Stimulated activated CD8-positive, alpha-beta memory T cell treated with anti-CD3 and anti-CD28 coated beads, Interleukin-12 subunit alpha, Interleukin-12 subunit beta, amount 100 ng/mL, for 4 hours (primary cell): Measurements from ENCODE around the gene ZNF419.
"Not testable (repeated sequence)": the region's sequence is repeated elsewhere in the genome, so short reads cannot be mapped to it uniquely, and the experiment has no call there.

Experiments used
- DNase-seq: peaks from one replicate; pipeline ENCODE4 v3.0.0-alpha.2; 2020; ENCODE audit warnings: low read depth

Gene ZNF419

DNA sequence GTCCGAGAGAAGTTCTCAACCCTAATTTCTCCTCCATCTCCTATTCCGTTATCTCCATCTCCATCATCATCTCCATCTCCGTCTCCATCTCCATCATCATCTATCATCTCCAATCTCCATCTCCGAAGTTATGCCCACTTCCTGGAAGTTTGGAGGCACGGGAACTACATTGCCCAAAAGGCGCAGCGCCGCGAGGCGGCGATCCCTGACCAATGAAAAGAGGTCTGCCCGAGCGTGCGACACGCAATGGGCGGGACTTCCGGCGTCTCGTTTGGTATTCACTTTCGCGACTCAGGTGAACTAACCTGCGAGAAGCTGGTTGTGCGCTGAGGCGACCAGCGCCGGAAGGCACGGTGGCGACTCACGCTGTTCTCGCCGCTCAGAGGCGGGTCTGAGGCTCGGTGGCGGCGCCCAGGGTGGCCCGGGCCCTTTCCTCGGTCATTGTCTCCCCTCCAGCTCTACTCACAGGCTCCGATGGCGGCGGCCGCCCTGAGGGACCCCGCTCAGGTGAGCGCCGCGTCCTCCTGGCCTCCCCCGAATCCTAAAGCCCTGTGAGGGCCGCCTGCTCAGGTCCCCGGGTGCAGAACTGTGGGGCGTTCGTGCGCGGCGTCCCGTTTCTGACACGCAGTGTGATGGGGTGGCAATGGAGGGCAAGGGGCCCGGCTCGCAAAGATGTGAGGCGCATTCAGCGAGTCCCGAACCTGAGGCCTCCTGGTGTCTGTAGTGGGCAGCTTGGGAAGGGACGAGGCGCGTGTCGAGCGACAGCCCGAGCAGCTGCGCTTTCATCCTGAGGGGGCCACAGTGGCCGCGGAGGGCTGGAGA lies at the start of gene ZNF419:
TSS of gene ZNF419 (plus strand) at position 274 of the 822 bp plus-strand sequence. CDS start at position 475, 201 bp downstream.
- DNase-seq: peak; percentile 86

DNA sequence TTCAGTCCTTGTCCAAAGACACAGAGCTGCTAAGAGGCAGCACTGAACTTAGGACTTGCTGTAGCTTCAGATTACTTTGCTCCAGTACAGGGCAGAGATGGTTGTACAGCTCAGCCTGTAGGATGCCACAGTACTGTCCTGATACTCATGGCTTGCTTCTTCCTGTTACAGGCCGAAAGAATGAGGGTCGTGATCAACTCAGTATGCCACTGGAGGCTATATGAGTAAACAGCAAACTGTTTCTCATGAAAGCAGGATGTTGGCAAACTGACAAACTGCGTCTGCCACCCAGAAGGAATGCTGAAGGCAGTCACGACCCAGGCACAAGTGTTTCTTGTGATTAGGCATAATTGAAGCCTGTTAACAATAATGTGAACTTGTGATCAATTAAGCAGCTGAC lies 49.6 kb upstream of the ZNF419 start:
- no peak for DNase-seq

DNA sequence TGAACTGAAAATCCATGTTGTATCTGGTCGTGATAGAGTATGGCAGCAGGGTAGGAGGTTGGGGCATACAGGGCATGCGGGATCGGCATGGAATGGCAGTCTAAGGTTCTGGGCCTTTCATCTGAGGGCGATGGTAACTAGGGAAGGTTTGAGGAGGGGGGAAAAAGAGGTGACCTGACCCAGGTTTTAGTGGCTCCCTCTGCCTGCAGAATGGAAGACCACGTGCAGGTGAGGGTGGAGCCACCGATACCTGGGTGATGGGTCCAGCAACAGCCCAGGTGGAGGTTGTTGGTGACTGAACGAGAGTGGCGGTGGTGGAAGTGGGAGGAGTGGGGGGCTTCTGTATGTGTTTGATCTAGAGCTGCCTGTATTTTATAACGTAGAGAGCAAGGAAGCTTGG lies 48.6 kb upstream of the ZNF419 start:
- no peak for DNase-seq

- DNase-seq: no peak
Observed at GRCh38 chr19:57441979-57442752, 45.4 kb upstream of the ZNF419 start.

- no peak for DNase-seq
Observed at GRCh38 chr19:57443121-57443696, 44.3 kb upstream of the ZNF419 start.

DNA sequence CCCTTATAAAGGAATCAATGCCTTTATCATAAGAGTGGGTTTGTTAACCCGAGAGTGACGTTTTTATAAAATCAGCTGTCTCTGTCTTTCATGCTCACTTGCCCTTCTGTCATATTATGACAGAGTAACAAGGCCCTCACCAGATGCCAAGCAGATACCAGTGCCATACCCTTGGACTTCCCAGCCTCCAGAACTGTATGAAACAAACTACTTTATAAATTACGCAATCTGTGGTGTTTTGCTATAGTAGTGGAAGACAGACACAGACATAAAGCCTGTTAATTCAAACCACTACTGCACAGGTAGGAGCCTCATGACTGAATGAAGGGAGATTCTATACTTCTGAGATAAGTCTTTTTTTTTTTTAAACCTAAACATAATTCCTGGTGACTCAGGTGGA lies 35.2 kb upstream of the ZNF419 start:
- DNase-seq: no peak

GRCh38 chr19:57465680-57466381 lies 21.7 kb upstream of the ZNF419 start:
- DNase-seq: no peak

- no peak for DNase-seq
Observed at GRCh38 chr19:57466489-57466888, 21.1 kb upstream of the ZNF419 start.

DNA sequence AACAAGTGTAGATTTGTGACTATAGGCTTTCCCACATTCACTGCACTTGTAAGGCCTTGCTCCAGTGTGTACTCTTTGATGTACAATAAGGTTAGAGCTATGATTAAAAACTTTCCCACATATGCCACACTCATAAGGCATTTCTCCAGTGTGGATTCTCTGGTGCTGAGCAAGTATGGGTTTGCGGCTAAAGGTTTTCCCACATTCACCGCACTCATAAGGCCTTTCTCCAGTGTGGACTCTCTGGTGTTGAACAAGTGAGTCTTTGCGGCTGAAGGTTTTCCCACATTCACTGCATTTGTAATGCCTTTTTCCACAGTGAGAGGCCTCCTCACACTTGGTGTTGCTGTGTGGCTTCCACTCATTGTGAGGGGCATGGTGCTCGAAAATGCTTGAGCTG lies 13.9 kb upstream of the ZNF419 start:
- DNase-seq: no peak

GRCh38 chr19:57477191-57478008 lies 10.2 kb upstream of the ZNF419 start, which contains the start of gene ZNF772:
ZNF772 (minus strand) TSS chr19:57477566; CDS start chr19:57477309, 257 bp downstream.
- DNase-seq: peak; percentile 69

DNA sequence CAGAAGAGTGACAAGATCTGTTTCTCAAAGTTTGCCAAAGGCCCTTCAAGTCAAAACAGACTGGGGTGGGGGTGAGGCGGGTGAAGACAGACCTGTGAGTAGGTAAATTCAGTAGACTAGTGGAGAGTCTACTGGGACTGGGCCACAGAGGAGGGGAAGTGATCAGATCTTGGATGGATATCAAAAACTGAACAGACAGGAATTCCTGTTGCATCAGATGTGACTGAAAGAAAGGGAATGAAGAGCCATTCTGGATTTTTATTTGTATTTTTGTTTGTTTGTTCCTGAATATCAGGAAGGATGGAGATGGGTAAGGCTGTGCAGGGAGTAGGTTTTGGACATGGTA lies 722 bp downstream of the ZNF419 start:
- not testable (repeated sequence) for DNase-seq

GRCh38 chr19:57499332-57499679 lies 11.8 kb downstream of the ZNF419 start:
- DNase-seq: not testable (repeated sequence)

DNA sequence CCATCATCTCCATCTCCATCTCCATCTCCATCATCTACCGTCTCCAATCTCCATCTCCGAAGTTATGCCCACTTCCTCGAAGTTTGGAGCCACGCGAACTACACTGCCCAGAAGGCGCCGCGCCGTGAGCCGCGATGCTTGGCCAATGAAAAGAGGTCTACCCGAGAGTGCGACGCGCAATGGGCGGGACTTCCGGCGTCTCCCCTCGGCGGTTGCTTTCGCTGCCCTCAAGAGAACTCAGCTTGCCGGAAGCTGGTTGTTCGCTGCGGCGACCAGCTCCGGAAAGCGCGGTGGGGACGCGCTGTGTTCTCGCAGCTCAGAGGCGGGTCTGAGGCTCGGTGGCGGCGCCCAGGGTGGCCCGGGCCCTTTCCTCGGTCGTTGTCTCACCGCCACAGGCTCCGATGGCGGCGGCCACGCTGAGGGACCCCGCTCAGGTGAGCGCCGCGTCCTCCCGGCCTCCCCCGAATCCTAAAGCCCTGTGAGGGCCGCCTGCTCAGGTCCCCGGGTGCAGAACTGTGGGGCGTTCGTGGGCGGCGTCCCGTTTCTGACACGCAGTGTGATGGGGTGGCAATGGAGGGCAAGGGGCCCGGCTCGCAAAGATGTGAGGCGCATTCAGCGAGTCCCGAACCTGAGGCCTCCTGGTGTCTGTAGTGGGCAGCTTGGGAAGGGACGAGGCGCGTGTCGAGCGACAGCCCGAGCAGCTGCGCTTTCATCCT lies 12.3 kb downstream of the ZNF419 start, which contains the start of gene ZNF773:
TSS of gene ZNF773 (plus strand) at position 259 of the 716 bp plus-strand sequence. CDS start at position 402, 143 bp downstream.
- DNase-seq: peak; percentile 93

GRCh38 chr19:57500400-57500799 lies 12.8 kb downstream of the ZNF419 start:
- not testable (repeated sequence) for DNase-seq

GRCh38 chr19:57506163-57506562 lies 18.6 kb downstream of the ZNF419 start:
- DNase-seq: no peak

- DNase-seq: no peak
Observed at GRCh38 chr19:57511484-57511883, 23.9 kb downstream of the ZNF419 start.

DNA sequence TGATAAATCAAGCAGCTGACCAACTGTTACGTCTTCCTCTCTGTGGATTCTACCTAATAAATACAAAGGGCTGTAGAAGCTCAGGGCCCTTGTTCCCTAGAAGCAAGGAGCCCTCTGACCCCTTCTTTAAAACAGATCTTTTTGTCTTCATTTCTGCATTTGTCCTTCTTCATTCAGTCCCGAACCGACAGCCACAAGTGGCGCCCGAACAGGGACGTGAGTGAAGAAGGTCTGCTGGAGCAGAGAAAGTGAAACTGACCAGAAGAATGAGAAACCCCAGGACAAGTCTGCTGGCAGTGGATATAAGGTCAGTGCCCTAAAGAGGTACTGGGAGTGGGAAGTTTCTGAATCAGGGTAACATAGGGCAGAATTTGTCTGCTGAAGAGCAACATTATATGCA lies 25.3 kb downstream of the ZNF419 start:
- no peak for DNase-seq

- DNase-seq: no peak
Observed at GRCh38 chr19:57515255-57515654, 27.7 kb downstream of the ZNF419 start.

- DNase-seq: not testable (repeated sequence)
Observed at GRCh38 chr19:57518021-57518420, 30.5 kb downstream of the ZNF419 start.

- peak; percentile 78 for DNase-seq
Observed at GRCh38 chr19:57527136-57527881, 39.8 kb downstream of the ZNF419 start, which contains the start of gene ZNF549. ZNF549 (plus strand) TSS chr19:57527356; CDS start chr19:57527574, 218 bp downstream.
